Nephron progenitor cell (in vitro differentiated cells): ENCODE data around the gene PSG2.
"Not testable (repeated sequence)": the region's sequence is repeated elsewhere in the genome, so short reads cannot be mapped to it uniquely, and the experiment has no call there.

ENCODE experiments used
- DNase-seq: peaks from one replicate; pipeline ENCODE4 v3.0.0; 2021
- H3K27ac Mint-ChIP-seq: 2 replicates; pipeline ENCODE4 v1.8.0; 2021; ENCODE audit warnings: mild to moderate bottlenecking, moderate library complexity, mixed read lengths
- H3K27me3 Mint-ChIP-seq: 2 replicates; pipeline ENCODE4 v1.8.0; 2021; ENCODE audit warnings: mild to moderate bottlenecking, low read depth, mixed read lengths; ENCODE audit not compliant: poor library complexity
- H3K36me3 Mint-ChIP-seq: 2 replicates; pipeline ENCODE4 v1.8.0; 2021; ENCODE audit warnings: low read depth, mixed read lengths
- H3K4me1 Mint-ChIP-seq: 2 replicates; pipeline ENCODE4 v1.8.0; 2021; ENCODE audit warnings: mixed read lengths
- H3K4me3 Mint-ChIP-seq: 2 replicates; pipeline ENCODE4 v1.8.0; 2021; ENCODE audit warnings: mild to moderate bottlenecking, moderate library complexity, mixed read lengths
- H3K9me3 Mint-ChIP-seq: 2 replicates; pipeline ENCODE4 v1.8.0; 2021; ENCODE audit warnings: mild to moderate bottlenecking, moderate library complexity, mixed read lengths
- CTCF ChIP-seq: fragments of 200-600 bp; sonication (generic); IDR thresholded peaks from 2 replicates; pipeline ENCODE4 v1.5.0; 2021; ENCODE audit warnings: antibody characterized with exemption

Gene PSG2

DNA sequence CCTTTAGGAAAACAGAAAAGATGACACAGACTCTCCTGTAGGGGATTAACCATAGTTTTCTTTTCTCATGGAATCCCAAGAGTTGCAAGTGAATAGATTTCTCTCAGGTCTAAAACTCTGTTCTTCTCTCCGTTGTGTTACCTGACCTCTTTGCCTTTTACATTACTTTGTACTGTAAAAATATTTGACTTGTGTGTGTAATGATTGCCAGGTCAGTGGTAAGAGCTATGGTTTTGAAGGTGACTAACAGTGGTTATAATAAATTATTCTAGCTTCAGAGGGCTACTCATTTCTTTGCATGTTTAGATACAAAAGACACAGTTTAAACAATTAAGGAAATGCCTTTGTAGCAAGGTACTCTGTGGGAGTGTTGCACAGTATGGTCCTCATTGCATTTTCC is 23.0 kb upstream of the PSG2 start:
- no peak overlapping the region for H3K27ac Mint-ChIP-seq
- peaks cover 74% of the 10 kb centered on the region for H3K9me3 Mint-ChIP-seq
- H3K4me3 Mint-ChIP-seq, result no peak overlapping the region

DNA sequence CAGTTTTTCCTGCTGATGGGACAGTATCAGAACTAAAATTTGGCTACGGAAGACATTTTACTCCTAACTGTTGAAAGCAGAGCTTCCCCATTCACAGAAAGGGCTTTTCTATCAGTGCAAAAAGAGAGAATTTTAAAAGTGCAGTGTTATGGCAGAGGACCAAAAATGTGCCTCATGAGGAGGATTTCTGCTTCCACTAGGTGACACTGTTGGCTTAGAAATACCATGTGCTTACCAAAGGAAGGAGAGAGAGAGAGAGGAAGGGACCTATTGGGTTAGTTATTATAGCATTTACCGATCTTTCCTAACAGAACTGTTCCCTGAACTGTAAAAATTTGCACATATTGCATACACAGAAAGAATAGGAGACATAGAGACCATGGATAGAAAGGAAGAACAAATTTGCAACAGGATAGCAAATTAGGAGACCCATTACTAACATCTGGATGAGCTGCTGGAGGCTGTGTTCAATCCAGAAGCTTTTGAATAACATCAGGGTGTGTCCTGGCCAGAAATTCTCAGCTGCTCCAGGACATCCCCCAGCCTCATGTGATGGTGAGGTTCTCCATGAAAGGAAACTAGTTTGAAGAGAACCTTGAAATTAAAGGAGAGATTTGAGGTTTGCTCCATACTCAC is 21.8 kb upstream of the PSG2 start:
- not testable (repeated sequence) for H3K4me1 Mint-ChIP-seq, H3K4me3 Mint-ChIP-seq, H3K27me3 Mint-ChIP-seq, DNase-seq, H3K36me3 Mint-ChIP-seq, H3K27ac Mint-ChIP-seq
- H3K9me3 Mint-ChIP-seq, result peaks cover 76% of the 10 kb centered on the region

More for the DNA sequence above, 23.0 kb upstream of the PSG2 start:
- no peak for DNase-seq
- no peak for TF ChIP-seq CTCF
- no peaks in the 10 kb centered on the region for H3K36me3 Mint-ChIP-seq
- H3K27me3 Mint-ChIP-seq, result no peaks in the 10 kb centered on the region
- no peaks in the 10 kb centered on the region for H3K4me1 Mint-ChIP-seq

DNA sequence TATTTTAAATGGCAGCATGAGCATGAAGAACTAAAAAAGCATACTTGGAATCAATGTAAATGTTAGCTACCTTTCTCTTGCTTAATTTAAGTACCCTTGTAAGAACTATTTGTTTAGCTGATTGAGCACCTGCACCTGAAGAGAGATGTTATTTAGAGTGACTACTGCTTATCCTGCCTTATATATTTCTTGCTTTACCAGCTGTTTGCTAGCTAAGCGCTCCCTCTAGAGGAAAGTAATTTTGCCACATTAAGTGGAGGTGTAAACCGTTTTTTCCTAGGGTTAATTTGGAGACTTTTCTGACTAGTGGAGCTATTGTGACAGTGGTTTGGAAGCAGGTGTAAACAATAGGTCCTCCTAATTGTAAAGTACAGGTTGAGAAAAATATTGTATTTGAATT is 19.4 kb upstream of the PSG2 start:
- Mint-ChIP-seq H3K27ac (no peak overlapping the region), H3K9me3 (peaks cover 84% of the 10 kb centered on the region), H3K27me3 (peaks cover 2% of the 10 kb centered on the region), H3K4me3 (no peak overlapping the region), H3K4me1 (no peaks in the 10 kb centered on the region), H3K36me3 (no peaks in the 10 kb centered on the region)
- DNase-seq, result no peak
- TF ChIP-seq CTCF, result no peak

DNA sequence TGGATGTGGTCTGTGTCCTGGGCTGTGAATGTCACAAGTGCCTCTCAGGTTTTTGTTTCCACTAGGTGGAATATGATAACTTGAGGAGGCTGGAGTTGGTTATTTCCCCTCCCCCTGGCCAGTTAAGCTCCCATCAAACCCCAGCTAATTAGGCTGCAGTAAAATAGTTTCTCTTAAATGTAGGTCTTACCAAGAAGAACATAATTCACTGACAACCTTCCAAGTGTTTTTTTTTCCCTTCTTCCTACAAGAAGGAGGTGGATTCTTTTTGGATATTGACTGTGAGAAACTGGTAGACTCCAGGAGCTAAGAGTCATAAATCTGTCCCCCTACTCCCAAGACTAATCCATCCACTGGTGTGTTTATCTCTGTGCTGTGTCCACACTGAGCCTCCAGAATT is 15.9 kb upstream of the PSG2 start:
- not testable (repeated sequence) for DNase-seq, H3K36me3 Mint-ChIP-seq, H3K27me3 Mint-ChIP-seq, H3K4me3 Mint-ChIP-seq, H3K27ac Mint-ChIP-seq, H3K4me1 Mint-ChIP-seq
- H3K9me3 Mint-ChIP-seq, result peaks cover 87% of the 10 kb centered on the region

GRCh38 chr19:43087702-43088340 is 5.3 kb upstream of the PSG2 start:
- not testable (repeated sequence) for H3K4me3 Mint-ChIP-seq, H3K27me3 Mint-ChIP-seq, H3K4me1 Mint-ChIP-seq, H3K36me3 Mint-ChIP-seq, H3K27ac Mint-ChIP-seq
- peak; percentile 18 for TF ChIP-seq CTCF
- DNase-seq, result peak; percentile 20
- H3K9me3 Mint-ChIP-seq, result peaks cover 82% of the 10 kb centered on the region

- not testable (repeated sequence) for H3K4me1 Mint-ChIP-seq, H3K27ac Mint-ChIP-seq, H3K36me3 Mint-ChIP-seq, H3K27me3 Mint-ChIP-seq, H3K4me3 Mint-ChIP-seq, DNase-seq
- H3K9me3 Mint-ChIP-seq, result peaks cover 83% of the 10 kb centered on the region
Measured at GRCh38 chr19:43085796-43086530, 3.5 kb upstream of the PSG2 start.

- H3K36me3 Mint-ChIP-seq, H3K4me3 Mint-ChIP-seq, H3K27me3 Mint-ChIP-seq, H3K4me1 Mint-ChIP-seq, H3K27ac Mint-ChIP-seq: not testable (repeated sequence)
- peak; percentile 4 for DNase-seq
- H3K9me3 Mint-ChIP-seq, result peaks cover 88% of the 10 kb centered on the region
Measured at GRCh38 chr19:43084196-43084832, 1.8 kb upstream of the PSG2 start.

DNA sequence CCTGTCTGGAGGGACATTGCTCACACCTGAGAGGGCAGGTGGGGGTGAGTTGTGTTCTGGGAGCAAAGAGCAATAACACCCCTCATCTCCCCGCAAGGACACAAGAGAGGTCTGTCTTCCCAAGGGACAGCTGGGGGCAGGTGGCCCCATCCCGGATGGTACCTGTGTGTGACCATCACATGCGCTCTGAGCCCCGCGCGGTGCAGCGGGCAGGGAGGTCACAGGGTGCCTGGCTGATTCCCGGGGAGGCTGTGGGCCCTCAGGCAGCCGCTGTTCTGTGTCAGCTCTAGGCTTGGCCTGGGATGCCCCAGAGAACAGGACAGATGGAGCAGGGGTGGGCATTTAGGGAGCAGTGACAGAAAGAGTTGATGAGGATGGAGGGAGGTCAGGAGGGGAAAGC is 1.2 kb upstream of the PSG2 start:
- not testable (repeated sequence) for H3K27ac Mint-ChIP-seq, H3K4me3 Mint-ChIP-seq, H3K4me1 Mint-ChIP-seq, H3K27me3 Mint-ChIP-seq, H3K36me3 Mint-ChIP-seq, DNase-seq
- H3K9me3 Mint-ChIP-seq, result peaks cover 86% of the 10 kb centered on the region
